ENCODE measurements around the gene OR10J5.
"Not testable (repeated sequence)": the region's sequence is repeated elsewhere in the genome, so short reads cannot be mapped to it uniquely, and the experiment has no call there.

OR10J5 gene

GRCh38 chr1:159505676-159506075, 30.1 kb downstream of the OR10J5 start:
- TF ChIP-seq CTCF (IDR thresholded peaks at IDR 0.05), result no peak
- no peak overlapping the region for H3K4me3 ChIP-seq
- H3K4me1 ChIP-seq, result no peaks in the 10 kb centered on the region
- peaks cover 0 to 9% (median 0%) of the 10 kb centered on the region in 3 donors for H3K9me3 ChIP-seq
- intact Hi-C loops (cut with DNase I; ENCODE audit: low total_unique reads), result no loop called here
- H3K27ac ChIP-seq, result no peak overlapping the region
- no peak for DNase-seq
- H3K27me3 ChIP-seq, result no peaks in the 10 kb centered on the region
- H3K36me3 ChIP-seq, result no peaks in the 10 kb centered on the region

- no peak overlapping the region for H3K4me3 ChIP-seq
- intact Hi-C loops (cut with DNase I; ENCODE audit: low total_unique reads), result no loop called here
- H3K4me1 ChIP-seq, result no peaks in the 10 kb centered on the region
- DNase-seq, result no peak
- H3K27me3 ChIP-seq, result no peaks in the 10 kb centered on the region
- H3K9me3 ChIP-seq, result peaks cover 0 to 15% (median 10%) of the 10 kb centered on the region in 3 donors
- no peaks in the 10 kb centered on the region for H3K36me3 ChIP-seq
- no peak overlapping the region for H3K27ac ChIP-seq
- TF ChIP-seq CTCF (IDR thresholded peaks at IDR 0.05), result no peak
Observed at GRCh38 chr1:159501082-159501481, 34.7 kb downstream of the OR10J5 start.

GRCh38 chr1:159494513-159495210, 41.1 kb downstream of the OR10J5 start:
- H3K4me3 ChIP-seq; DNase-seq; H3K9me3 ChIP-seq; H3K27me3 ChIP-seq; H3K4me1 ChIP-seq; H3K27ac ChIP-seq; H3K36me3 ChIP-seq; intact Hi-C loops (cut with DNase I; ENCODE audit: low total_unique reads): not testable (repeated sequence)

- intact Hi-C loops (cut with DNase I; ENCODE audit: low total_unique reads), result no loop called here
- no peaks in the 10 kb centered on the region for H3K4me1 ChIP-seq
- no peaks in the 10 kb centered on the region for H3K9me3 ChIP-seq
- no peaks in the 10 kb centered on the region for H3K27me3 ChIP-seq
- no peak overlapping the region for H3K4me3 ChIP-seq
- TF ChIP-seq CTCF (IDR thresholded peaks at IDR 0.05), result no peak
- no peak overlapping the region for H3K27ac ChIP-seq
- no peaks in the 10 kb centered on the region for H3K36me3 ChIP-seq
- DNase-seq, result no peak
Observed at GRCh38 chr1:159493354-159493753, 42.5 kb downstream of the OR10J5 start.

- no peak for TF ChIP-seq CTCF (IDR thresholded peaks at IDR 0.05)
- Histone ChIP-seq H3K27ac (no peak overlapping the region), H3K4me3 (no peak overlapping the region), H3K36me3 (no peaks in the 10 kb centered on the region), H3K9me3 (no peaks in the 10 kb centered on the region), H3K27me3 (no peaks in the 10 kb centered on the region), H3K4me1 (no peaks in the 10 kb centered on the region)
- DNase-seq, result no peak
- intact Hi-C loops (cut with DNase I; ENCODE audit: low total_unique reads), result no loop called here
Observed at GRCh38 chr1:159492575-159493323, 43.1 kb downstream of the OR10J5 start.

Data from tibial artery (tissue), 4 donors.